ENCODE measurements around the gene KIAA1217.
"Not testable (repeated sequence)": the region's sequence is repeated elsewhere in the genome, so short reads cannot be mapped to it uniquely, and the experiment has no call there.

KIAA1217 gene

DNA sequence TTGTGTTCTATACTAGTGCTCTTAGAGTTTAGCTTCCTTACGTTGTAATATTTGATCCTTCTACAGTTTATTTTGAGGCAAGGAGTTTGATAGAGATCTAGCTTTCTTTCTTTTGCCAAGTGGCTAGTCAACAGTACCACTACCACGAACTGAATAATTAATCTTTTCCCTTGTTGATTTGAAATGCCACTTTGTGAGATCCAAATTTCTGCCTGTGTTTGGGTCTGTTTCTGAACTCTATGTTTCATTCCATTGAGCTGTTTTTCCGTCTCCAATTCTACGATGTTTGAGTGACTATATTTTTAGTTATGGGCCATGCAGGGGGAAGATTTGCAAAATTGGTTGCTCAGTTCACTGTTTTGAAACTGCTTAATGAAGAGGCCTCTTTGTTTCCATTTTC lies 134.7 kb downstream of the KIAA1217 start:
- DNase-seq: no peak

DNA sequence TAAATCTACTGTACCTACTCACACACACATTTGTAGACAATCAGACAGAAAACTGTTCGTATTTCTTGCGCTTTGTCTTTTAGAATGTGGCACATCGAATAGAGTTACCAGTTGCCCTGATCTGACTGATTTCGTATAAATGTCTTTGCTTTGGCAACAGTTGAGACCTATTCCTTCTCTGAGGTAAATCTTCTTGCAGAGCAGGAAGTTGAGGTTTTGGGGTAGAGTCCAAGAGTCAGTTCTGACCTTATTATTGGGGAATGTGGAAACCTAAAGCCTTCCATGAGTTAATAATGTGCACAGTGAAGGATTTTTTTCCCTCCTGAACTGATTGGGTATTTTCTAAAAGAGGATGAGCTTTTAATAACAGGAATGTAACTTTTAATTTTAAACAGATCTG lies 135.3 kb downstream of the KIAA1217 start:
- DNase-seq: no peak

DNA sequence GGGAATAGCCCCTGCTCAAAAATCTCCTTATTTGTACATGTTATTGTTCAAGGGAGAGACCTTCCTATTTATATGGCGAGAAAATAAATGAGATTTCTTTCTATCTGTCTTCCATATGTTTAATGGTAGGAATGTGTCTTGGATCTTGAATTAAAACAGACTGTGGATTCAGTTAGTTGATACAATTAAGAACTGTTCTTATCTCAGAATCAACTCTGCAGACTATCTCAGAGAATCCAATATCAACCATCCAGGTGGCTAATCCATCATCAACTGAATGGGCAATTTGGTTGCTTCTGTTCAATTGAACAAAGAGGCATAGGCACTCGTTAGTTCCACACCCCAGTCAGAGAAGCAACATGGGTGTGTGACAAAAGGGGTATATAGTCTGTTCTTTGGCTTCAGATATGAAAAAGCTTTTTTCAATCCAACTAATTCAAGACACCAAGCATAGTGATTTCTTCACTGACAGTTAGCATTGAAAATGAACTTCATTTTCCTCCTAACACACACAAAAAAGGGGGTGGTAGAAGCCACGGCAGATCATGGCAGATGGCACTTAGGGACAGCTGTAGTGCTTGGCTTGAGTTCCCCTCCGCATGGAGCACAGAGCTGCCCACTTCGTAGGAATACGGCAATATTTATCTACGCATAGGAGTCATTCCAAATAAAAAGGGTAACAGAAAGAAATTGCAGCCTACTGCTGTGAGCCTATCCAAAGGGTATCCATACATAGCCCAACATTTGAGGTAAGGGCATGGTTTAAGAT lies 135.9 kb downstream of the KIAA1217 start:
- no peak for DNase-seq

DNA sequence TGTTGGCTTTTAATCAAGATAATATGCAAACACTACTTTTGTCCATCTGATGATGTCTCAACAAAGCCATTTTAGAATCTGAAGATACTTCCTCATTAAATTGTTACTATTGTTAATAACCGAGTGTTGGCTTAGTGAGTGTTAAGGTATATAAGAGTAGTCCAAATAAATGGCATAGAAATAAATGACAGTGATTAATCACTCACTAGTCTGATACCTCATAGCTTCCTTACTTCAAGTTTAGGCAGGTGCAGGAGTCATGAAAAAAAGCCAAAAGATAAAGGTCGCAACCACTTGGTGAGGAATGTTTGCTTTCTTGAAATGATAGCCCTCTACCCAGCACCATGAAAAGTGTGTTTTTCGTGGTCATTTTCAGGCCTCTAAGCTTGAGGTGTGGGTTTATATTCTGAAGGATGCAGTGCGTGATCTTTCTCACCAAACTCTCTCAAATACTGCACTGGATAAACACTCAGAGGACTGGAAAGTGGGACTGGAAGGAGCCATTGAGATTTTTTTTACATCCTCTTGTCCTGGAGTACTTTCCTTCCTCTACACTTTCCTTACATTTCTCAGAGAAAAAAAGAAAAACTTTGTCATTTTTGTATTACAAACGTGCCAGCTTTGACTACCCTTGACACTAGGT lies 138.1 kb downstream of the KIAA1217 start:
- no peak for DNase-seq

DNA sequence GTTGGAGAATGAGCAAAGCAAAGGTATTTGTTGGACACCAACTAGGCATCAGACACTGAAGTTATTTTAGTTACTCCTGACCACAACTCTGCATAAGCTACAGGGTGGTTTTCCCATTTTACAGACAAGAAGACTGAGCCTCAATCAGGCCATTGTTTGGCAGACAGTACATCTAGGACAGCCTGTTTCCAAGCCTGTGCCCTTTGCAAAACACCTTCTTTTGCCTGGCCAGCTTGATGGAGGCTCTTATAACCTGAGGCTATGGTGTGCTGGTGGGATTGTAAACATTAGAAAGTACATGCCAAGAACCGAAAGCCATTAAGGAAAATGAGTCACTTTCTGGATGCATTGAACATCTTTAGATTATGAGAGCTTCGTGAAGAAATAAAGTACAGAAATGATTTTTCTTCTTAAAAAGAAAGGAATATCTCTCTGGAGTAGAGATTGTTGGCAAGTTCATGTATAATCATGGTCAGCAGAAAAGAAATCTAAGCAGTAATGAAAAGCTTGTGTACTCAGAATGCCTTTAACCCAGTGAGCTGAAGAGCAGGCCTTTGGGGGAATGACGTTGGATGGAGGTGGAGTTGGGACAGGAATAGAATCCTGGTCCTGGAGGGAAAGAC lies 140.6 kb downstream of the KIAA1217 start:
- no peak for DNase-seq

DNA sequence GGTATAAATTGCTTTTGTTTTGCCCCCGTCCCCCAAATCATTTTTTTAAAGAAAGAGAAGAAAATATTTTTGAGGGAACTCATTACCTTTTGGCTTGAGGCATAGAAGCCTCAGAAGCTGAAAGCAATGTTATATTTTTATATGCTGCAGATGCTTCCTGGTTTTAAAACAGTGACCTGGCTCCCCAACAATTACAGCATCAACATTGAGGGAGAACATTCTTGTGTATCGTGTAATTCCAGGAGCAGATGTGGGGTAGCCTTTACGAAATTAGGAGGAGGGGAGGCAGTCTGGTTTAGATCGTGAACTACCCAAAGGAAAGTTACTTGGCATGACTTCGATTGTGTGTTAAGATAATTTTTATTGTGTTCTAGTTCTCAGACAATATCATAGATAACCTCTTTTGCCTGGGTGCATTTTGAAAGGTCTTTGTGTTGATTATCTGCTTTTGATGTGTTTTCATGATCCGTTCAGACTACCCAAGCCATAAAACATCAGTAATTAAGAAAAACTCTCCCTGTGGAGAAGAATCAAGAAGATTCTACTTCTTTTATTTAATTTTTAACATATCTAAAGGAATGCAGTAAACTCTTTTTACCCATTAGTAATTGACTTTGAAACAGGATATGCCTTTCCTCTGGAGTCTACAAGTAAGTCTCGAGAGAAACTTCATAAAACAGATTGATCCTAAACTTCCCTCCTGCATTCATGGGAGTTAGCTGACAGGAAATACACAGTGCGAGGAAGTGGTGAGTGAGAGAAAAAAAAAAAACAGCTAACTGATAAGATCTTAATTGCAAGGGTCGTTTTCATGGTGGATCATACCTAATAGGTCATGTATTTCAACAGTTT lies 141.4 kb downstream of the KIAA1217 start:
- no peak for DNase-seq

DNA sequence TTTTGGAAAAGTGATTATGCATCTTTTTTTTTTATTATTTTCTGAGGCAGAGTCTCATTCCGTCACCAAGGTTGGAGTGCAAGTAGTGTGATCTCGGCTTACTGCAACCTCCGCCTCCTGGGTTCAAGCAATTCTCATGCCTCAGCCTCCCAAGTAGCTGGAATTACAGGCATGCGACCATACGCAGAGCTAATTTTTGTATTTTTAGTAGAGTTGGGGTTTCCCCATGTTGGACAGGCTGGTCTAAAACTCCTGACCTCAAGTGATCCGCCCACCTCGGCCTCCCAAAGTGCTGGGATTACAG lies 141.9 kb downstream of the KIAA1217 start:
- DNase-seq: not testable (repeated sequence)

DNA sequence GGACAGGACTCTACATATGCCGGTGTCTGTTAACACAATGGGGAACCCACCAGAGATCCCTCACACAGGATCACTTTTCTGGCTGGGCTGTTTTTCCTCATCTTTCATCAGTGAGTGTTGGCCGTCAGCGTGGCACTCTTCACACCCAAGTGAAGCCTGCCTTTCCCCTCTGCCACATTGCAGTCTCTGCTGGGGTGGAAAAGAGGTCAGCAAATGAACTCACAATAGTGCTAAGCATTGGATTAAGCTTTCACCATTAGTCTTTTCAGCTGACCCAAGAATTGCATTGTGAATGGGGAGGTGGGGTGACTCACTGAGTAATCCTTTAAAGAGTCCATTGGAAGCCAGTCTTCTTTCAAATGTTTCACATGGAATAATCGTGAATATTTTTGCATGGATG lies 143.0 kb downstream of the KIAA1217 start:
- no peak for DNase-seq

DNA sequence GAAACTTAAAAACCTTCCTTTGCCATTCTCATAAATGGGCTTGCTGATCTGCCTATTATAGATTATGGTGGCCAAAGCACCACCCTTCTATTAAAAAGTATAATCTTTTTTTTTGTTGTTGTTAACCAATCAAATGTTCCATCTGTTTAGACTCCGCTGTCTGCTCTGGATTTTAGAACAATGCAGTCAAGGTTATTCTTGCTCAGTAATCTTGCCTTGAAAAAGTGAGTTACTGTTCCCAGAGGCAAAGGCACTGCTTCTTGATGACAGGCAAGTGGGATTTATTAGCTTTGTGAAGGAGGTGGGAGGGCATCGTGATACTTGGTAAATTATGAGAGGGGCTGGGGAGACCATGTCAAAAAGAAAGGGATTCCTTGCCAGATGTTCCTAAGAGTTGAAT lies 143.5 kb downstream of the KIAA1217 start:
- DNase-seq: no peak

DNA sequence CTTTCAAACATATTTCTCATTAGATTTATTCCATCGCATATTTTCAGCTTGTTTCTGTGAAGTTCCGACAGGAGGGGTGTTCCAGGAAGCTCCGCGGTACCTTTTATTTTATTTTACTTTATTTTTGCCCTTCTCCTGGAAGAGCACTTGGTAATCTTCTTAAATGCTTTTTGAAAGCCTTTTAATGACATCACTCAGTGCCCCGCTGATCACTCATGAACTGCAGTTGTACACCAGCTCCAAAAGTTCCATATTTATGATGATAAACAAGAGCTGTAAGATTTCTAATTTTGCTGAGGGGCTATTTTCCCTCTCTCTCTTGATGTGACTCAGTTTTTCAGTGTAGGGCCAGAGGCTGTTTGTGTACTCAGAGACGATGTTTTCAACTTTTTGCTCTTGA lies 144.4 kb downstream of the KIAA1217 start:
- no peak for DNase-seq

DNA sequence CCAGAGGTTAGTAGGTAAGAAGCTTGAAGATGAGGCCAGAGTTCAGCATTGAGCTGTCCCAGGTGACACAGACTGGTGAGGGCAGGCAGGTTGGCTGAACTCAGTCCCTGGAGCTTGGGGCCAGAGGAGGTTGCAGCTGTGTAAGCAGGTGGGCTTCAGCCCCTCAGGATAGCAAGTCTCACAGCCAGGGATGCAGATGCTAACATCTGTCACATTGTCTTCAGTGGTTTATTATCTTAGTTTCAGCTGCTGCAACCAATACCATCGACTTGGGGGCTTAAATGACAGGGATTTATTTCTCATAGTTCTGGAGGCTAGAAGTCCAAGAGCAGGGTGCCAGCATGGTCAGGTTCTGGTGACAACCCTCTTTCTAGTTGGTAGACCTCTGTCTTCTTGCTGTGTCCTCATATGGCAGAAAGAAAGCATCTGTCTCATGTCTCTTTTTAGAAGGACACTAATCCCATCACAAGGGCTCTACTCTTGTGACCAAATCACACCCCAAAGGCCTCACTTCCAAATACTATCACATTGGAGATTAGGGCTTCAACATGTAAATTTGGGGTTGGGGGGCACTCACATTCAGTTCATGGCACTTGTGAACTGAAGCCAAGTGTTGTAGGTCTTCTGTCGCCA lies 146.2 kb downstream of the KIAA1217 start:
- DNase-seq: no peak

DNA sequence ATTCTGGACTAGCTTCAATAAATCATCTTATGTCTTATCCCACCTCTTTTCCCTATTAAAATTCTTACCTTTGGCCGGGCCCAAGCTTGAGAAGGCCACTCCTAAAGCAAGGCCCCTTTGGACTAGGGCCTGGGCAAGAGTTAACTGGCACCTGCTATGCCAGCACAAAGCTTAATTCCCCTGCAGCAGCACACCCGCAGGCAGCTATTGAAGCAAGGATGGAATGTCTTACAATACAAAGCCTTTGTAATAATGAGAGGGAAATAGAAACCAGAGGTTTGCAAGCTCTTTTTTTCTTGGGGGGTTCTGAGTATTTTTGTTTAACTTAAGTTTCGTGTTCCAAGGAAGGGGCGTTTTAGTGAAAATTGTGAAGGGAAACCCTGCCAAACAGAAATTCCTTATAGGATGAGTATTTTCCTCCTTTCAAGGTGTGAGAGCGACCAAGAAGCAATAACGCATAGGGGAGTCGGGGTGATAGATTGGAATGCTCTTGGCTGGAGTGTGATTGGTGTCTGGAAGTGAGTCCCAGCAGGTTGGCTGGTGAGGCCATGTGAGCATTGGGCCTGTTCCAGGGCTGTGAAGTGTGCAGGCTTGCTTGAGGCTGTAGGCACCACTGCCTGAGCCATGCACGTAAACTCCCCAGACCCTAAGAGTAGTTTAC lies 148.5 kb downstream of the KIAA1217 start:
- no peak for DNase-seq

DNA sequence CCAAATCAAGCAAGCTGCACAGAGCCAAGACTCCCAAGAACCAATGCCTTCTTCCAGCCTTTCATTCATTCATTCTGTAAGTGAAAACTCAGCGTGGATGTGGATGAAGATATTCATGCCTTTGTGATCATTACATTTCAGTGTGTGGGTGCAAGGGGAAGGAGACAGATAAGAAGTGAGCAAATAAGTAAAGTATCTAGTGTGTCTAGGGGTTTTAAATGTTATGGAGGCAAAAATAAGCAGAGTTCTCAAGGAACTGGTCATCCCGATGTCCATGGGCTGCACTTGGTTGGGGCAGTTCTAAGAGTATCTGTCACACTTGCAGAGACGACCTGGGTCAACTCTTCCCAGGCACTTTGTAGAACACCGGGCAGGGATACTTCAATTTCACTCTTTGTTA lies 149.1 kb downstream of the KIAA1217 start:
- DNase-seq: no peak

DNA sequence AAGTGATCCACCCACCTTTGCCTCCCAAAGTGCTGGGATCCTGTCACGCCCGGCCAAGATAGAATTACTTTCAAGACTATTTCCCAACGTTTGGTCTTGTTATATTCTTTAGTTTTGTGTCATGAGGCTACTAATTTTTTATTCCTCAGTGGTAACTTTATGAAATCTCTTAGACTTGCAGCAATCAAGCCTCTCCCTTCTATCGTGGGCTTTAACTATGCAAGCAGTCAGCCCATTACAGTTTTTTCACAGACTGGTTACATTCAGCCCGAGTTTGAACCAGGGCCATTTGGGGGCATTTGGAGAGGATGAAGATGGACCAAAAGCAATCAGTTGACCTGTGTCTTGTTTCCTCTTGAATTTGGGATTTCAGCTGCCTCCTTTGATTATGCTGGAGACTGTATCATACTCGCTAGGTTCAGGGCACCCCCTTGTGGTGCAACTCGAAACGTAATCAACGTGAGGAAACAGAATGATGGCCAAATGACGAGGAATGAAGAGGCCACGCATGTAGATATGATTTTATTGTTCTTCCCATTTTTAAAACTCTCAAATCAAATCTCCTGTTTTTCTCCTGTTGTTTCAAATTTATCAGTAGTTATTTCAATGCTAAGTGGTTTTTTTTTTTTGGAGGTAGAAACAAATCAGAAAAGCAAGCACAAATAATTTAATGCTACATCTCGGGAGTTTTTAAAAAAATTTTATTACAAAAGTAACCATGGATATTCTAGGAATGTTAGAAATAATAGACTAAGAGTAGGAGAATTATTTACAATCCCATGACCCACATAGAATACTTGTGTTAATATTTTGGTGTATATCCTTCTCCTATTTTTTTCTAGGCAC lies 151.6 kb downstream of the KIAA1217 start:
- peak; percentile 60 for DNase-seq

DNA sequence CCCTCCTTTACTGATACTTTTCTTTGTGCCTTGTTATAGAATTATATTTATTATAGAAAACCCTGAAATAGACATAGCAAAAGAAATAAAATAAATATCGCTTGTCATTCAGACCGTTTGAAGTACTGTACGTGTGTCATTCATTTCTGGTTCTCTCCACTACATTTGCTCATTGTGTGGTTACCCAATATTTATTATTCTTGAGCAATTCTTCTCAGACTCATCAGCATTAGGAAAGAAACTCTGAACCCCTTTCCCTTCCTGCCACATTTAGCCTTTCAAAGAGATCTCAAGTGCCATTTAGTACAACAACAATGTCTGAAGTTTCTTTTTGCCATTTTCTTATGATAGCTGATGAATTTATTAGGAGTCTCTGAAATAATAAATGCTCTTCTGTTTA lies 154.1 kb downstream of the KIAA1217 start:
- DNase-seq: no peak

DNA sequence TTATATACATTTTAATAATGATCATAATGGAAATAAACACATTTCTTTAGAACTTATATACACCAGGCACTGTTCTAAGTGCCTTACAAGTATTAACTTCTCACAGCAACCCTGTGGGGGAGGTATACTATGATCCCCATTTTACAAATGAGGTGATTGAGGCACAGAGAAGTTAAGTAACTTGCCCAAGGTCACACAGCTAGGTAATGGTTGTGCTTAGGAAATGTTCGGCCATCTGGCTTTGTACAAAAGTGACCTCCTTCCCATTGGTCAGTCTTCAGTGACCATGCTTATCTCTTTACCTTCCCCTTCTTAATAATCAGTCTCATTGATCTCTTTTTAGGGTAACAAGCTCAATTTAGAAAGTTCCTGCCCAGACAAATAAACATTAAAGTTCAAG lies 158.8 kb downstream of the KIAA1217 start:
- DNase-seq: no peak

DNA sequence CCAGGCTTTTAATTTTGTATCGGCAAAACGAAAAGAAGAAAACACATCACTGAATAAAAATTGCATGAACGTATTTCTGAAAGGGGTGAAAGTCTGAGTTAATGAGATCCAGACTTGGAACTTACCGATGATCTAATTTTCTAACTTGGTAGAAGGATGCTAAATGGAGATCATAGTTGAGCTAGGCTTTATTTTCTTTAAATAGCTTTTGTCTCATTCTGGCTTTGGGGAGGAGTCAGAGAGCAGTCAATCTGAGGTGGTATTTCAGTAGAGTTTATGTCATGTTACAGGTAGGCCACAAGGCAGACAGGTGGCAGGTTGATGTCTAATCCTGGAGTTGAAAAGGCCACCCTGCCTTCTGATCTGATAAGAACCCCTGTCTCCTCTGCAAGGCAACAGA lies 161.9 kb downstream of the KIAA1217 start:
- DNase-seq: no peak

DNA sequence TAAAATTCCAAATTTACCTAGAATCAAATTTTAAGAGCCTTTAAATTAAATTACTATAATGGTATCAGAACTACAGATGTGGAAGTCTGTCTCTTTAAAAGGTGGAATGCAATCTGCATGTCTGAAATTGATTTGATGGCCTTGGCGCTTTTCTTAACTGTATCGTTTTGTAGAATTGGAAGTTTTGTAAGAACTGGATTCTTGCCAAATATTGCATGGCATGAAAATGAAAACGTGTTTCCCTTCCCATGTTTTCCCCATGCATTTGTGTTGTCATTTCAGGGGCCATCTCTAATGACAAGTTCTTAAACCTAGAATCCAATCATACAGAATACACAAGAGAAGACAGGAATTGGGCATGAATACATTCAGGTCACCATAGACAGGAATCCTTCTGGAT lies 162.5 kb downstream of the KIAA1217 start:
- no peak for DNase-seq

DNA sequence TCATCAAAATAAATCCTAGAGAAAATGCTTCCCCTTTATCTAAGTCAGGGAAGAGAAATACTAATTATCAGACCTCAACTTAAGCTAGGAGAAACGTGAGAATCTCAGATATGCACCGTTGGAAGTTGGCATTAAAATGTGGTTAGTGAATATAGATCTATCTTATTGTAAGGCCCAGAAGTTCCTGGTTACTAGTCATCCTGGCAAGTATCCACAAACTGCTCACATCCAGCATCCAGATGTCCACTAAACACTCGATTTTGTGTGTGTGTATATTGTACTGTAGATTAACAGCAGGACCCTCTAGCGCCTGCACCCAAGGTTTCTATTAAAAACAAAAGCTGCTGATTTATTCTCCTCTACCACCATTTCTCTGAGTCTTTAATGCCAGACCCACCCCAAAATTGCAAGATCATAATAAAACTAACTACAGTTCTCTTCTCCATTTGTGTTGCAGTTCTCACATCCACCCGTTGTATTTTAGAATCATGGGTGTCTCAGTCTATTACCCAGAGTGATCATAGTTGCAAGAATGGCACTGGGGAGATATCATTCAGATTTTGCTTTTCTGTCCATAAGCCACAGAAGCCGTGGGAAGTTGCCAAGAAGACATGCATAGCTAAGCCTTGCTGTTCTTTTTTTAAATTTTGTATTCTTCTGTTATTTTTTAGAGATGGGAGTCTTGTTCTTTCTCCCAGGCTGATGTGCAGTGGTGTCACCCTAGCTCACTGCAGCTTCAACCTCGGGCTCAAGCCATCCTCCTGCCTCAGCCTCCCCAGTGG lies 165.4 kb downstream of the KIAA1217 start:
- no peak for DNase-seq

DNA sequence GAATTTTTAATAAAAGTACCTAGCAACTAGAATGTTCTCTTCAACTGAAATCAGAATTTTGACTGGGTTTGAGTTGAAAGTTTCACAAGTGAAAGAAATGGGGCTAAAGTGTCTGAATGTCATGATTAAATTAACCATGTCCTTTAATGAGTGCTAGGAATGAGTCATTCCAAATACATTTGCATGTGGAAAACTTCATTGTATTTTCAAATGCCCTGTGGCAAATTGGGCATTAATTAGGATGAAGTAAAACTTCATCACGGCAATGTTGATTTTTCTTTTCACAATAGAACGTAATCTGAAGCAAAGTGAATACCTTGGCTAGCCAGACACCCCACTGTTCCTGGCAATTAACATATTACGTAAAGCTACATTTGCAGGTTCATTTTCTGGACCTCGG lies 166.6 kb downstream of the KIAA1217 start:
- DNase-seq: no peak

DNA sequence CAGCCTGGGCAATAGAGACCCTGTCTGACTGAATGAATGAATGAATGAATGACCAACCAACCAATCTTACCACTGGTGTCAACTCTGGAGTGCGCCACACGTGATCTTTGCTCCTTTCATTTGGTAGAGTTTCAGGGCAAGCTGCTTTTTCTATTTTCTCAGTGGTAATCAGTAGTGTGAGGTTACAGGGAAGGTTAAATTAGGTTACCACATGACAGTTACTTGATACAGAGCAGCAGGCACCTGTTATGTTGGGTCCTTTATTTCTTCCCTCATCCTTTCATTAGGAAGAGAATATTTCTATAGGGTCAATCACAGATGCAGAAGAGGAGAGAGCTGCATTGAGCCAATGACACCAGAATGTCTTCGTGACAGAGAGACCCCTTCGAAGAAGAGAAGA lies 167.8 kb downstream of the KIAA1217 start:
- DNase-seq: no peak

Data from activated CD4-positive, alpha-beta T cell treated with anti-CD3 and anti-CD28 coated beads for 48 hours (primary cell).